Measurements from ENCODE around the gene IMMP2L.

The IMMP2L gene

GRCh38 chr7:110719741-110720140 lies 842.6 kb downstream of the IMMP2L start:
- Mint-ChIP-seq H3K4me3 (no peak overlapping the region), H3K9me3 (no peaks in the 10 kb centered on the region), H3K27ac (no peak overlapping the region), H3K27me3 (ENCODE audit: low read depth, poor library complexity) (no peaks in the 10 kb centered on the region), H3K4me1 (no peaks in the 10 kb centered on the region), H3K36me3 (ENCODE audit: low read depth) (no peaks in the 10 kb centered on the region)
- no peak for TF ChIP-seq CTCF (IDR thresholded peaks at IDR 0.05)
- DNase-seq = no peak

GRCh38 chr7:110718503-110719205 lies 843.6 kb downstream of the IMMP2L start:
- Mint-ChIP-seq H3K27ac (no peak overlapping the region), H3K27me3 (ENCODE audit: low read depth, poor library complexity) (no peaks in the 10 kb centered on the region), H3K4me3 (no peak overlapping the region), H3K9me3 (peaks cover 3% of the 10 kb centered on the region), H3K36me3 (ENCODE audit: low read depth) (no peaks in the 10 kb centered on the region), H3K4me1 (no peaks in the 10 kb centered on the region)
- no peak for TF ChIP-seq CTCF (IDR thresholded peaks at IDR 0.05)
- DNase-seq = no peak

GRCh38 chr7:110704225-110704624 lies 858.1 kb downstream of the IMMP2L start:
- no peak for TF ChIP-seq CTCF (IDR thresholded peaks at IDR 0.05)
- Mint-ChIP-seq H3K4me3 (no peak overlapping the region), H3K36me3 (ENCODE audit: low read depth) (no peaks in the 10 kb centered on the region), H3K4me1 (no peaks in the 10 kb centered on the region), H3K9me3 (peaks cover 5% of the 10 kb centered on the region), H3K27me3 (ENCODE audit: low read depth, poor library complexity) (no peaks in the 10 kb centered on the region), H3K27ac (no peak overlapping the region)
- no peak for DNase-seq

GRCh38 chr7:110698576-110698975 lies 863.7 kb downstream of the IMMP2L start:
- no peak overlapping the region for H3K27ac Mint-ChIP-seq
- H3K4me1 Mint-ChIP-seq = no peaks in the 10 kb centered on the region
- TF ChIP-seq CTCF (IDR thresholded peaks at IDR 0.05) = no peak
- no peak overlapping the region for H3K4me3 Mint-ChIP-seq
- no peaks in the 10 kb centered on the region for H3K36me3 Mint-ChIP-seq (ENCODE audit: low read depth)
- no peaks in the 10 kb centered on the region for H3K27me3 Mint-ChIP-seq (ENCODE audit: low read depth, poor library complexity)
- H3K9me3 Mint-ChIP-seq = no peaks in the 10 kb centered on the region
- no peak for DNase-seq

GRCh38 chr7:110693344-110693743 lies 868.9 kb downstream of the IMMP2L start:
- no peaks in the 10 kb centered on the region for H3K4me1 Mint-ChIP-seq
- no peak for DNase-seq
- no peaks in the 10 kb centered on the region for H3K36me3 Mint-ChIP-seq (ENCODE audit: low read depth)
- no peak for TF ChIP-seq CTCF (IDR thresholded peaks at IDR 0.05)
- H3K9me3 Mint-ChIP-seq = no peaks in the 10 kb centered on the region
- H3K27ac Mint-ChIP-seq = no peak overlapping the region
- no peaks in the 10 kb centered on the region for H3K27me3 Mint-ChIP-seq (ENCODE audit: low read depth, poor library complexity)
- H3K4me3 Mint-ChIP-seq = no peak overlapping the region

- Mint-ChIP-seq H3K27ac (no peak overlapping the region), H3K27me3 (ENCODE audit: low read depth, poor library complexity) (no peaks in the 10 kb centered on the region), H3K9me3 (no peaks in the 10 kb centered on the region), H3K36me3 (ENCODE audit: low read depth) (no peaks in the 10 kb centered on the region), H3K4me3 (no peak overlapping the region), H3K4me1 (no peaks in the 10 kb centered on the region)
- DNase-seq = no peak
- no peak for TF ChIP-seq CTCF (IDR thresholded peaks at IDR 0.05)
These were observed 873.4 kb downstream of the IMMP2L start for GRCh38 chr7:110688908-110689307.

Measured in nephron progenitor cell (in vitro differentiated cells).